K562 (cell line): ENCODE measurements around the gene KISS1R. TPM values are rescaled to one million over a fixed set of nuclear protein-coding genes. Genes with fewer than 3 reads are reported as not detected.

Experiments used
- DMBX1 ChIP-seq: fragments of 250-450 bp; sonication (Bioruptor Pico); IDR thresholded peaks from 2 replicates; pipeline ENCODE4 v1.8.0; 2022; ENCODE audit warnings: inconsistent platforms, mild to moderate bottlenecking, moderate library complexity, borderline replicate concordance
- DPF2 ChIP-seq: fragments of 450-650 bp; IDR thresholded peaks from 2 replicates; pipeline ENCODE4 v1.6.1; 2016
- EP300 ChIP-seq: IDR thresholded peaks from 2 replicates; pipeline ENCODE4 v1.6.1; 2012; ENCODE audit warnings: low read length, improper control_type of control experiment
- NCOR1 ChIP-seq: fragments of 450-650 bp; IDR thresholded peaks from 2 replicates; pipeline ENCODE4 v1.6.1; 2016; ENCODE audit warnings: mild to moderate bottlenecking, moderate library complexity
- NFRKB ChIP-seq: fragments of 450-650 bp; IDR thresholded peaks from 2 replicates; pipeline ENCODE4 v1.6.1; 2016; ENCODE audit warnings: low read depth
- POLR2AphosphoS5 ChIP-seq: IDR thresholded peaks from 2 replicates; pipeline ENCODE4 v1.6.1; 2011; ENCODE audit warnings: mild to moderate bottlenecking, low read depth, low read length, moderate library complexity; ENCODE audit not compliant: control insufficient read depth, insufficient read depth
- PTRF ChIP-seq: fragments of 450-650 bp; IDR thresholded peaks from 2 replicates; pipeline ENCODE4 v1.6.1; 2016; ENCODE audit warnings: mild to moderate bottlenecking, missing genetic modification characterization, missing compliant biosample characterization
- SP1 ChIP-seq: sonication (generic); formaldehyde crosslinking; IDR thresholded peaks from 2 replicates; pipeline ENCODE4 v1.8.1; 2022; ENCODE audit warnings: mild to moderate bottlenecking, missing genetic modification reagents
- TSC22D4 ChIP-seq: fragments of 450-650 bp; IDR thresholded peaks from 2 replicates; pipeline ENCODE4 v1.6.1; 2016; ENCODE audit warnings: missing genetic modification characterization, missing biosample characterization, control low read depth
- ZNF253 ChIP-seq: fragments of 250-450 bp; sonication (Bioruptor Pico); conservative IDR thresholded peaks from 2 replicates; pipeline ENCODE4 v1.6.1; 2021; ENCODE audit warnings: mild to moderate bottlenecking
- polyA plus RNA-seq, 8 experiments: library from polyadenylated mRNA; depleted of rRNA in 4 of 8; stranded (reverse) in 5 of 8; unstranded in 3 of 8; fragments of >200 nt; fragmentation: Nextera tagmentation in 2 of 8; fragmentation: Illumina TruSeq in 1 of 8; extraction: Ambion mirVana in 2 of 8; extraction: Trizol in 1 of 8; gene quantifications; 2 replicates each; pipeline versions ENCODE4 v1.2.1 to v1.2.3, GENCODE V29; 2011 to 2014; ENCODE audit warnings: inconsistent platforms in 1 of 8, missing spikeins in 1 of 8
- total RNA-seq, 7 experiments: library from RNA; depleted of rRNA in 6 of 7; stranded (reverse); fragments of >200 nt in 6 of 7; fragmentation: Illumina TruSeq in 2 of 7; extraction: Trizol in 2 of 7; gene quantifications; 2 replicates each; pipeline versions ENCODE4 v1.2.1 to v1.2.3, GENCODE V29; 2011 to 2021; ENCODE audit warnings: low replicate concordance in 1 of 7
- TF ChIP-seq, protein P1 (sequence below): fragments of 450-650 bp; IDR thresholded peaks from 2 replicates; pipeline ENCODE4 v1.6.1; 2017; ENCODE audit warnings: antibody characterized with exemption, mild to moderate bottlenecking
- TF ChIP-seq, protein P2 (sequence below), 3 experiments: fragments of 200-800 bp in 1 of 3; sonication (Bioruptor generic) in 1 of 3; sonication (generic) in 1 of 3; formaldehyde crosslinking in 1 of 3; IDR thresholded peaks; 2 replicates each; pipeline versions ENCODE4 v1.6.1 to v1.8.0; 2016 to 2022; ENCODE audit warnings: mild to moderate bottlenecking in 2 of 3, missing compliant biosample characterization in 2 of 3, missing genetic modification characterization in 2 of 3, missing genetic modification reagents in 1 of 3
- TF ChIP-seq, protein P3 (sequence below): fragments of 200-800 bp; sonication (Bioruptor generic); IDR thresholded peaks from 2 replicates; pipeline ENCODE4 v1.6.1; 2017; ENCODE audit warnings: missing genetic modification characterization, missing compliant biosample characterization
- TF ChIP-seq, protein P4 (sequence below): fragments of 450-650 bp; IDR thresholded peaks from 2 replicates; pipeline ENCODE4 v1.6.1; 2014; ENCODE audit warnings: low read depth, mild to moderate bottlenecking, moderate library complexity, borderline replicate concordance

Gene KISS1R
- total and polyA plus RNA-seq, 9 of the 15 experiments (the other 6 are each of a cell fraction or from before 2014, with no cell fraction given) = 0.37 to 39.4 (median 2.0) TPM

DNA sequence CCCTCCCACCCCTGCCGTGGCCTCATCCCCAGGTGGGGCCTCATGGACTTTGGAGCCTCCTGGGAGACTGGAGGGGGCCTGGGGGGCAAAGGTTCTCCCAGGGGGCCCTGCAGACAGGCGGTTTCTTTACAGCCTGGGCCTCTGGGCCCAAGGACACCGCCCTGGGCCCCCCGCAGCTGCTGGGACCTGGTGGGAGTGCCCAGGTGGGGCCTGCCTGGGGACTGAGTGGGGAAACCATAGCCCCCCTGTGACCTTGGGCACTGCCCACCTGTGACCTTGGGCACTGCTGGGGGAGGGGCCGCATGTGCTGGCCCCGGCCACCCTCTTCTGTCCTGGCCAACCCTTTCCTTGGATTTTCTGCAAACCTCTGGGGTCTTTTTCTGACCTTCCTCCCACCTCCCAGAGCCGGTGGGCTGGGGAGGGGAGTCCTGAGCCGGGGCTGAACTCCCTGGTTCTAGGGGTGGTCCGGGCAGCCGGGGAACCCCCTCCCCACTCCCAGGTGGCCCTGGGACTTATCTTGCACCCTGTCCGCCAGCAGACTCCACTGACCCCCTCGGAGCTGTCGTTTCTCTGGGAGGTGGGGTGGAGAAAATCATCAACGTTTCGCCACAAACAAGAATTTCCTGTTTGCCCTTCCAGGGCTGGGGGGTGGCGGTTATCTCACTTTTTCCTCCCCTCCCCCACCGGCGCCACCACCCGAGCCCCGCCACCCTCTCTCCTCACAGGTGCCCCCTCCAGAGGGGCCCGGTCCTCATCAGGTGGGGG lies 35.7 kb downstream of the KISS1R start (continued):
- TF ChIP-seq, protein P1, sequence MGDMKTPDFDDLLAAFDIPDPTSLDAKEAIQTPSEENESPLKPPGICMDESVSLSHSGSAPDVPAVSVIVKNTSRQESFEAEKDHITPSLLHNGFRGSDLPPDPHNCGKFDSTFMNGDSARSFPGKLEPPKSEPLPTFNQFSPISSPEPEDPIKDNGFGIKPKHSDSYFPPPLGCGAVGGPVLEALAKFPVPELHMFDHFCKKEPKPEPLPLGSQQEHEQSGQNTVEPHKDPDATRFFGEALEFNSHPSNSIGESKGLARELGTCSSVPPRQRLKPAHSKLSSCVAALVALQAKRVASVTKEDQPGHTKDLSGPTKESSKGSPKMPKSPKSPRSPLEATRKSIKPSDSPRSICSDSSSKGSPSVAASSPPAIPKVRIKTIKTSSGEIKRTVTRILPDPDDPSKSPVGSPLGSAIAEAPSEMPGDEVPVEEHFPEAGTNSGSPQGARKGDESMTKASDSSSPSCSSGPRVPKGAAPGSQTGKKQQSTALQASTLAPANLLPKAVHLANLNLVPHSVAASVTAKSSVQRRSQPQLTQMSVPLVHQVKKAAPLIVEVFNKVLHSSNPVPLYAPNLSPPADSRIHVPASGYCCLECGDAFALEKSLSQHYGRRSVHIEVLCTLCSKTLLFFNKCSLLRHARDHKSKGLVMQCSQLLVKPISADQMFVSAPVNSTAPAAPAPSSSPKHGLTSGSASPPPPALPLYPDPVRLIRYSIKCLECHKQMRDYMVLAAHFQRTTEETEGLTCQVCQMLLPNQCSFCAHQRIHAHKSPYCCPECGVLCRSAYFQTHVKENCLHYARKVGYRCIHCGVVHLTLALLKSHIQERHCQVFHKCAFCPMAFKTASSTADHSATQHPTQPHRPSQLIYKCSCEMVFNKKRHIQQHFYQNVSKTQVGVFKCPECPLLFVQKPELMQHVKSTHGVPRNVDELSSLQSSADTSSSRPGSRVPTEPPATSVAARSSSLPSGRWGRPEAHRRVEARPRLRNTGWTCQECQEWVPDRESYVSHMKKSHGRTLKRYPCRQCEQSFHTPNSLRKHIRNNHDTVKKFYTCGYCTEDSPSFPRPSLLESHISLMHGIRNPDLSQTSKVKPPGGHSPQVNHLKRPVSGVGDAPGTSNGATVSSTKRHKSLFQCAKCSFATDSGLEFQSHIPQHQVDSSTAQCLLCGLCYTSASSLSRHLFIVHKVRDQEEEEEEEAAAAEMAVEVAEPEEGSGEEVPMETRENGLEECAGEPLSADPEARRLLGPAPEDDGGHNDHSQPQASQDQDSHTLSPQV = peak; percentile 57; the same call in 1 of the 2 replicates
- peak; percentile 52; the same call in 1 of the 2 replicates for TF ChIP-seq NFRKB
- TF ChIP-seq PTRF (tag) = no peak
- 0 out of 2 replicates have a peak, but pooled peaks have one; percentile 46 for TF ChIP-seq SP1
- TF ChIP-seq, protein P2, sequence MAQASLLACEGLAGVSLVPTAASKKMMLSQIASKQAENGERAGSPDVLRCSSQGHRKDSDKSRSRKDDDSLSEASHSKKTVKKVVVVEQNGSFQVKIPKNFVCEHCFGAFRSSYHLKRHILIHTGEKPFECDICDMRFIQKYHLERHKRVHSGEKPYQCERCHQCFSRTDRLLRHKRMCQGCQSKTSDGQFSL (CRISPR knock-in tag; IDR thresholded peaks at IDR 0.05) = peak; percentile 73; the same call in 1 of the 2 replicates
- TF ChIP-seq, protein P2 (tag; IDR thresholded peaks at IDR 0.05) = peak in 1 of 2 experiments; percentile 73; a peak in 1 of 4 replicates
- no peak for TF ChIP-seq POLR2AphosphoS5
- TF ChIP-seq DPF2 = peak; percentile 45
- TF ChIP-seq DMBX1 = peak; percentile 53
- TF ChIP-seq, protein P3, sequence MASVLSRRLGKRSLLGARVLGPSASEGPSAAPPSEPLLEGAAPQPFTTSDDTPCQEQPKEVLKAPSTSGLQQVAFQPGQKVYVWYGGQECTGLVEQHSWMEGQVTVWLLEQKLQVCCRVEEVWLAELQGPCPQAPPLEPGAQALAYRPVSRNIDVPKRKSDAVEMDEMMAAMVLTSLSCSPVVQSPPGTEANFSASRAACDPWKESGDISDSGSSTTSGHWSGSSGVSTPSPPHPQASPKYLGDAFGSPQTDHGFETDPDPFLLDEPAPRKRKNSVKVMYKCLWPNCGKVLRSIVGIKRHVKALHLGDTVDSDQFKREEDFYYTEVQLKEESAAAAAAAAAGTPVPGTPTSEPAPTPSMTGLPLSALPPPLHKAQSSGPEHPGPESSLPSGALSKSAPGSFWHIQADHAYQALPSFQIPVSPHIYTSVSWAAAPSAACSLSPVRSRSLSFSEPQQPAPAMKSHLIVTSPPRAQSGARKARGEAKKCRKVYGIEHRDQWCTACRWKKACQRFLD (CRISPR knock-in tag) = peak; percentile 45; the same call in 1 of the 2 replicates
- no peak for TF ChIP-seq TSC22D4
- no peak for TF ChIP-seq ZNF253 (CRISPR knock-in tag)
- TF ChIP-seq, protein P4, sequence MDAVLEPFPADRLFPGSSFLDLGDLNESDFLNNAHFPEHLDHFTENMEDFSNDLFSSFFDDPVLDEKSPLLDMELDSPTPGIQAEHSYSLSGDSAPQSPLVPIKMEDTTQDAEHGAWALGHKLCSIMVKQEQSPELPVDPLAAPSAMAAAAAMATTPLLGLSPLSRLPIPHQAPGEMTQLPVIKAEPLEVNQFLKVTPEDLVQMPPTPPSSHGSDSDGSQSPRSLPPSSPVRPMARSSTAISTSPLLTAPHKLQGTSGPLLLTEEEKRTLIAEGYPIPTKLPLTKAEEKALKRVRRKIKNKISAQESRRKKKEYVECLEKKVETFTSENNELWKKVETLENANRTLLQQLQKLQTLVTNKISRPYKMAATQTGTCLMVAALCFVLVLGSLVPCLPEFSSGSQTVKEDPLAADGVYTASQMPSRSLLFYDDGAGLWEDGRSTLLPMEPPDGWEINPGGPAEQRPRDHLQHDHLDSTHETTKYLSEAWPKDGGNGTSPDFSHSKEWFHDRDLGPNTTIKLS = peak; percentile 30; the same call in 1 of the 2 replicates
- TF ChIP-seq NCOR1 = peak; percentile 32; the same call in 1 of the 2 replicates
- TF ChIP-seq EP300 = peak; percentile 65
